HEK293T (cell line): ENCODE results near the gene SLX1A.

ENCODE experiments used
- ARNT ChIP-seq: fragments of 450-650 bp; IDR thresholded peaks from 2 replicates; pipeline ENCODE4 v1.6.1; 2017; ENCODE audit warnings: mild to moderate bottlenecking
- BHLHE40 ChIP-seq: fragments of 450-650 bp; IDR thresholded peaks from 2 replicates; pipeline ENCODE4 v1.6.1; 2016; ENCODE audit warnings: mild to moderate bottlenecking, moderate library complexity, borderline replicate concordance
- CTBP1 ChIP-seq: fragments of 450-650 bp; IDR thresholded peaks from 2 replicates; pipeline ENCODE4 v1.6.1; 2016; ENCODE audit warnings: borderline replicate concordance
- ELF4 ChIP-seq: fragments of 450-650 bp; IDR thresholded peaks from 2 replicates; pipeline ENCODE4 v1.6.1; 2017; ENCODE audit warnings: antibody characterized with exemption
- FOXA1 ChIP-seq: fragments of 450-650 bp; IDR thresholded peaks from 2 replicates; pipeline ENCODE4 v1.6.1; 2016; ENCODE audit warnings: mild to moderate bottlenecking
- FOXK2 ChIP-seq: fragments of 450-650 bp; IDR thresholded peaks from 2 replicates; pipeline ENCODE4 v1.6.1; 2016; ENCODE audit warnings: mild to moderate bottlenecking
- FOXM1 ChIP-seq: fragments of 450-650 bp; IDR thresholded peaks from 2 replicates; pipeline ENCODE4 v1.6.1; 2017; ENCODE audit warnings: mild to moderate bottlenecking, borderline replicate concordance
- L3MBTL2 ChIP-seq: fragments of 450-650 bp; conservative IDR thresholded peaks from 2 replicates; pipeline ENCODE4 v1.6.1; 2016; ENCODE audit warnings: mild to moderate bottlenecking
- LEF1 ChIP-seq: fragments of 450-650 bp; IDR thresholded peaks from 2 replicates; pipeline ENCODE4 v1.6.1; 2017; ENCODE audit warnings: mild to moderate bottlenecking, borderline replicate concordance
- ZNF384 ChIP-seq: fragments of 450-650 bp; IDR thresholded peaks from 2 replicates; pipeline ENCODE4 v1.6.1; 2016

DNA sequence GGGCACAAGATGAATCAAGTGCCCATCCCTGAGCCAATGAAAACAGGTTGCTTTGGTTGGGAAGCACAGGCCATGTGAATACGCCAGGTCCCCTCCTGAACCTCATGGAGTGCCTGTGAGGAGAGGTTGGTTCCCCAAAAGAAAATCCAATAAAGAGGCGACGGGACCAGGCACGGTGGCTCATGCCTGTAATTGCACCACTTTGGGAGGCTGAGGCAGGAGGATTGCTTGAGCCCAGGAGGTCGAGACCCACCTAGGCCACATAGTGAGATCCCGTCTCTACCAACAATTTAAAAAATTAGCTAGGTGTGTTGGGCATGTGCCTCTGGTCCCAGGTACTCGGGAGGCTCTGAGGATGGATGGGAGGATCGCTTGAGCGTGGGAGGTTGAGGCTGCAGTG lies 13.7 kb upstream of the SLX1A start:
- TF ChIP-seq FOXK2 (no peak), ELF4 (no peak), CTBP1 (no peak), L3MBTL2 (no peak), ZNF384 (no peak), LEF1 (no peak), FOXM1 (no peak), ARNT (no peak), FOXA1 (no peak), BHLHE40 (no peak)
